ENCODE measurements around the gene HMGCS1. TPM values are rescaled to one million over a fixed set of nuclear protein-coding genes. Genes with fewer than 3 reads are reported as not detected.

The HMGCS1 gene
- polyA plus RNA-seq, 3 donors = 6.0 to 10.9 (median 7.8) TPM

DNA sequence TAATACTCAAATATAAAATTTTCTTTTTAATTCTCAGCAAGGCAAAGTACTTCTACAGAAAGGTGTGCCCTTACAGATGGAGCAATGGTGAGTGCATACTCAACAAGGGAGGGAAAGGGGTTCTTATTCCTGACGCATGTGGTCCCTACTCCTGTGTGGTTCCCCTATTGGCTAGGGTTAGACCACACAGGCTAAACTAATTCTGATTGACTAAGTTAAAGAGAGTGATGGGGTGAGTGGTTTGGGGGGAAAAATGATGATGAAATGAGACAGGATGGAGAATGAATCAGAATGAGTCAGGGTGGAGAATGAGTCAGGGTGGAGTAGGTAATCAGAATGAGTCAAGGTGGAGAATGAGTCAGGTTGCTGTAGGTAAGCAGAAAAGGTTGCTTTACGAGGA, 22.9 kb upstream of the HMGCS1 start:
- Mint-ChIP-seq H3K36me3 (peaks cover 3% of the 10 kb centered on the region in 2 donors), H3K4me3 (no peak overlapping the region), H3K4me1 (peaks cover 11% of the 10 kb centered on the region), H3K27ac (no peak overlapping the region), H3K27me3 (ENCODE audit: low read depth in 3 of 3) (peaks cover 0 to 3% (median 1%) of the 10 kb centered on the region in 3 donors), H3K9me3 (peaks cover 33 to 68% (median 48%) of the 10 kb centered on the region in 7 donors)
- Histone ChIP-seq H3K4me1 (ENCODE audit: control insufficient read depth in 1 of 2, insufficient read depth in 2 of 2, low read length in 2 of 2) (peaks cover 5 to 12% of the 10 kb centered on the region in 2 donors), H3K9ac (ENCODE audit: insufficient read depth, low read length, poor library complexity, severe bottlenecking) (no peak overlapping the region), H3K4me3 (replicated peaks in 1 of 3; ENCODE audit: low read depth in 2 of 3, low read length in 3 of 3) (no peak overlapping the region), H2AFZ (ENCODE audit: insufficient read depth, low read depth, low read length, poor library complexity, severe bottlenecking) (no peak overlapping the region), H3K27ac (ENCODE audit: low read depth in 1 of 2, low read length in 2 of 2) (no peak overlapping the region), H3K4me2 (replicated peaks; ENCODE audit: extremely low read depth, low read length, poor library complexity, severe bottlenecking) (no peak overlapping the region), H4K20me1 (ENCODE audit: insufficient read depth, low read length) (no peaks in the 10 kb centered on the region), H3K9me3 (replicated peaks in 1 of 2; ENCODE audit: control insufficient read depth in 1 of 2, insufficient read depth in 1 of 2, low read length in 2 of 2) (peaks cover 32 to 37% of the 10 kb centered on the region in 2 donors), H3K36me3 (replicated peaks in 1 of 2; ENCODE audit: control insufficient read depth in 1 of 2, insufficient read depth in 2 of 2, low read length in 2 of 2) (no peaks in the 10 kb centered on the region), H3K27me3 (ENCODE audit: control insufficient read depth in 2 of 2, insufficient read depth in 2 of 2, low read length in 2 of 2) (no peaks in the 10 kb centered on the region), H3K79me2 (ENCODE audit: insufficient read depth, low read length) (no peaks in the 10 kb centered on the region)
- intact Hi-C loops (cut with micrococcal nuclease) = no loop called here
- DNase-seq = peak in 1 of 3 donors; percentile 33
- 100% methylated on average over 1 of the region's 2 CpGs for WGBS (ENCODE audit: insufficient coverage)
- TF ChIP-seq CTCF (IDR thresholded peaks at IDR 0.05) = no peak

DNA sequence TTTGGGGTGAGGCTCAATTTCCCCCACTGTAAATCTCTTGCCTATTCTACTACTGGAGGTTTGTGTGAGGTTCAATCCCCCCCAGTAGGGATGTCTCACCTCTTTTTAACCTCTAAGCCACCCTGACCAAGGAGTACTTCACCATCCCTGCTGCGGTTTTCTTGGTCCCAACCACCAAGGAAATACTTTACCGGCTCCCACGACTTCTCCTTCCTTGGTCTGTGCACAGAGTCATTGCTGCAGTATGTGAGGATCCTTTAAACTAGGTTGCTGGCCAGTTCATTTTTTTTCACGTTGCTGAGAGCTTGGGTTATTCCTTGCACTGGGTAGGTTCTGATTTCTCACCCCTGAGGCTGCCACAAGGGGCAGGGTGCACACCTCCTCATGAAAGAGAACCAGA, 22.5 kb upstream of the HMGCS1 start:
- Histone ChIP-seq H3K4me2 (replicated peaks; ENCODE audit: extremely low read depth, low read length, poor library complexity, severe bottlenecking) (no peak overlapping the region), H3K27ac (ENCODE audit: low read depth in 1 of 2, low read length in 2 of 2) (no peak overlapping the region), H3K27me3 (ENCODE audit: control insufficient read depth in 2 of 2, insufficient read depth in 2 of 2, low read length in 2 of 2) (no peaks in the 10 kb centered on the region), H2AFZ (ENCODE audit: insufficient read depth, low read depth, low read length, poor library complexity, severe bottlenecking) (no peak overlapping the region), H3K9me3 (replicated peaks in 1 of 2; ENCODE audit: control insufficient read depth in 1 of 2, insufficient read depth in 1 of 2, low read length in 2 of 2) (peaks cover 28 to 35% of the 10 kb centered on the region in 2 donors), H3K36me3 (replicated peaks in 1 of 2; ENCODE audit: control insufficient read depth in 1 of 2, insufficient read depth in 2 of 2, low read length in 2 of 2) (no peaks in the 10 kb centered on the region), H3K9ac (ENCODE audit: insufficient read depth, low read length, poor library complexity, severe bottlenecking) (no peak overlapping the region), H3K79me2 (ENCODE audit: insufficient read depth, low read length) (no peaks in the 10 kb centered on the region), H3K4me1 (ENCODE audit: control insufficient read depth in 1 of 2, insufficient read depth in 2 of 2, low read length in 2 of 2) (peaks cover 5 to 12% of the 10 kb centered on the region in 2 donors), H3K4me3 (replicated peaks in 1 of 3; ENCODE audit: low read depth in 2 of 3, low read length in 3 of 3) (no peak overlapping the region), H4K20me1 (ENCODE audit: insufficient read depth, low read length) (no peaks in the 10 kb centered on the region)
- 86% methylated on average over 2 of the region's 4 CpGs for WGBS (ENCODE audit: insufficient coverage)
- intact Hi-C loops (cut with micrococcal nuclease) = no loop called here
- Mint-ChIP-seq H3K9me3 (peaks cover 28 to 63% (median 47%) of the 10 kb centered on the region in 7 donors), H3K27ac (no peak overlapping the region), H3K4me1 (peaks cover 11% of the 10 kb centered on the region), H3K4me3 (no peak overlapping the region), H3K36me3 (peaks cover 3% of the 10 kb centered on the region in 2 donors), H3K27me3 (ENCODE audit: low read depth in 3 of 3) (peaks cover 0 to 3% (median 1%) of the 10 kb centered on the region in 3 donors)
- DNase-seq = no peak
- TF ChIP-seq CTCF (IDR thresholded peaks at IDR 0.05) = no peak

Data from CD14-positive monocyte (primary cell).